ENCODE data around the gene TMEM108. TPM values are rescaled to one million over a fixed set of nuclear protein-coding genes. Genes with fewer than 3 reads are reported as not detected.

TMEM108 gene
- total RNA-seq, 1 donor from 2014 or later = 2.4 TPM

GRCh38 chr3:133208184-133208583 is 170.0 kb downstream of the TMEM108 start:
- H3K4me1 ChIP-seq = peaks cover 10% of the 10 kb centered on the region
- intact Hi-C loops (cut with micrococcal nuclease) = no loop called here
- no peak for TF ChIP-seq CTCF (IDR thresholded peaks at IDR 0.05; ENCODE audit: borderline replicate concordance)
- no peak overlapping the region for H3K4me3 ChIP-seq
- H3K9me3 ChIP-seq (replicated peaks) = peaks cover 12% of the 10 kb centered on the region
- no peak for DNase-seq
- no peaks in the 10 kb centered on the region for H3K36me3 ChIP-seq
- peaks cover 11% of the 10 kb centered on the region for H3K27me3 ChIP-seq (ENCODE audit: low read depth)
- H3K27ac ChIP-seq (replicated peaks) = no peak overlapping the region

GRCh38 chr3:133209871-133210550 is 171.8 kb downstream of the TMEM108 start:
- intact Hi-C loops (cut with micrococcal nuclease) = no loop called here

GRCh38 chr3:133210656-133211055 is 172.5 kb downstream of the TMEM108 start:
- intact Hi-C loops (cut with micrococcal nuclease) = no loop called here
- Histone ChIP-seq H3K9me3 (replicated peaks) (no peaks in the 10 kb centered on the region), H3K27ac (replicated peaks) (no peak overlapping the region), H3K4me3 (no peak overlapping the region), H3K4me1 (peaks cover 10% of the 10 kb centered on the region), H3K27me3 (ENCODE audit: low read depth) (peaks cover 11% of the 10 kb centered on the region), H3K36me3 (no peaks in the 10 kb centered on the region)
- TF ChIP-seq CTCF (IDR thresholded peaks at IDR 0.05; ENCODE audit: borderline replicate concordance) = no peak
- no peak for DNase-seq

More at GRCh38 chr3:133209871-133210550, 171.8 kb downstream of the TMEM108 start:
- Histone ChIP-seq H3K4me3 (no peak overlapping the region), H3K4me1 (peaks cover 10% of the 10 kb centered on the region), H3K27ac (replicated peaks) (no peak overlapping the region), H3K9me3 (replicated peaks) (no peaks in the 10 kb centered on the region), H3K27me3 (ENCODE audit: low read depth) (peaks cover 11% of the 10 kb centered on the region), H3K36me3 (no peaks in the 10 kb centered on the region)
- no peak for TF ChIP-seq CTCF (IDR thresholded peaks at IDR 0.05; ENCODE audit: borderline replicate concordance)
- DNase-seq = no peak

- intact Hi-C loops (cut with micrococcal nuclease) = no loop called here
- no peak for DNase-seq
- H3K9me3 ChIP-seq (replicated peaks) = peaks cover 3% of the 10 kb centered on the region
- peaks cover 9% of the 10 kb centered on the region for H3K27me3 ChIP-seq (ENCODE audit: low read depth)
- peaks cover 10% of the 10 kb centered on the region for H3K4me1 ChIP-seq
- H3K27ac ChIP-seq (replicated peaks) = no peak overlapping the region
- no peaks in the 10 kb centered on the region for H3K36me3 ChIP-seq
- H3K4me3 ChIP-seq = no peak overlapping the region
- no peak for TF ChIP-seq CTCF (IDR thresholded peaks at IDR 0.05; ENCODE audit: borderline replicate concordance)
These were observed 173.3 kb downstream of the TMEM108 start for GRCh38 chr3:133211449-133211848.

GRCh38 chr3:133211856-133212255 is 173.7 kb downstream of the TMEM108 start:
- no peaks in the 10 kb centered on the region for H3K36me3 ChIP-seq
- intact Hi-C loops (cut with micrococcal nuclease) = no loop called here
- peaks cover 10% of the 10 kb centered on the region for H3K4me1 ChIP-seq
- H3K27me3 ChIP-seq (ENCODE audit: low read depth) = peaks cover 4% of the 10 kb centered on the region
- no peak overlapping the region for H3K4me3 ChIP-seq
- H3K27ac ChIP-seq (replicated peaks) = no peak overlapping the region
- no peak for DNase-seq
- peaks cover 7% of the 10 kb centered on the region for H3K9me3 ChIP-seq (replicated peaks)
- TF ChIP-seq CTCF (IDR thresholded peaks at IDR 0.05; ENCODE audit: borderline replicate concordance) = no peak

All from left ventricle myocardium inferior (tissue), 1 donor.